MM.1S (cell line): ENCODE data around the gene TCF12.

Experiments
- EZH2 ChIP-seq: fragments of 300-600 bp; sonication (generic); optimal IDR thresholded peaks from 2 replicates; pipeline ENCODE3; 2017; ENCODE audit warnings: low read depth, mild to moderate bottlenecking, antibody characterized with exemption, low read length, mixed read lengths
- EZH2phosphoT487 ChIP-seq: fragments of 300-600 bp; sonication (generic); IDR thresholded peaks from 2 replicates; pipeline ENCODE4 v1.6.1; 2018; ENCODE audit warnings: antibody characterized with exemption, low read length
- TF ChIP-seq, protein P1 (sequence below): fragments of 300-600 bp; sonication (generic); IDR thresholded peaks from 2 replicates; pipeline ENCODE4 v1.5.1; 2016; ENCODE audit warnings: antibody characterized with exemption, low read length, mixed read lengths

GRCh38 chr15:57288926-57289580 lies 370.6 kb downstream of the TCF12 start:
- TF ChIP-seq, protein P1, sequence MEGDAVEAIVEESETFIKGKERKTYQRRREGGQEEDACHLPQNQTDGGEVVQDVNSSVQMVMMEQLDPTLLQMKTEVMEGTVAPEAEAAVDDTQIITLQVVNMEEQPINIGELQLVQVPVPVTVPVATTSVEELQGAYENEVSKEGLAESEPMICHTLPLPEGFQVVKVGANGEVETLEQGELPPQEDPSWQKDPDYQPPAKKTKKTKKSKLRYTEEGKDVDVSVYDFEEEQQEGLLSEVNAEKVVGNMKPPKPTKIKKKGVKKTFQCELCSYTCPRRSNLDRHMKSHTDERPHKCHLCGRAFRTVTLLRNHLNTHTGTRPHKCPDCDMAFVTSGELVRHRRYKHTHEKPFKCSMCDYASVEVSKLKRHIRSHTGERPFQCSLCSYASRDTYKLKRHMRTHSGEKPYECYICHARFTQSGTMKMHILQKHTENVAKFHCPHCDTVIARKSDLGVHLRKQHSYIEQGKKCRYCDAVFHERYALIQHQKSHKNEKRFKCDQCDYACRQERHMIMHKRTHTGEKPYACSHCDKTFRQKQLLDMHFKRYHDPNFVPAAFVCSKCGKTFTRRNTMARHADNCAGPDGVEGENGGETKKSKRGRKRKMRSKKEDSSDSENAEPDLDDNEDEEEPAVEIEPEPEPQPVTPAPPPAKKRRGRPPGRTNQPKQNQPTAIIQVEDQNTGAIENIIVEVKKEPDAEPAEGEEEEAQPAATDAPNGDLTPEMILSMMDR, result no peak
- TF ChIP-seq EZH2phosphoT487 (no peak), EZH2 (no peak)
